Measurements from ENCODE around the gene DNAH17. TPM values are rescaled to one million over a fixed set of nuclear protein-coding genes. Genes with fewer than 3 reads are reported as not detected.
A peak's percentile ranks its signal among the peaks of the same experiment; 100 is the strongest.

DNAH17 gene
- total RNA-seq, 3 donors from 2014 or later = 0.05 to 0.08 (median 0.05) TPM

- H3K4me3 Mint-ChIP-seq = no peak overlapping the region
- ATAC-seq (no peak), DNase-seq (no peak)
- H3K4me1 Mint-ChIP-seq (ENCODE audit: low read depth) = no peaks in the 10 kb centered on the region
- H3K9me3 Mint-ChIP-seq = no peaks in the 10 kb centered on the region
- no peaks in the 10 kb centered on the region for H3K27me3 Mint-ChIP-seq (ENCODE audit: low read depth)
- H3K36me3 Mint-ChIP-seq (ENCODE audit: insufficient read depth) = no peaks in the 10 kb centered on the region
Observed at GRCh38 chr17:78458091-78458490, 119.1 kb downstream of the DNAH17 start.

- no peaks in the 10 kb centered on the region for H3K4me1 Mint-ChIP-seq (ENCODE audit: low read depth)
Observed at GRCh38 chr17:78454346-78454745, 122.8 kb downstream of the DNAH17 start.

GRCh38 chr17:78451753-78452152 lies 125.4 kb downstream of the DNAH17 start:
- Mint-ChIP-seq H3K9me3 (no peaks in the 10 kb centered on the region), H3K4me3 (no peak overlapping the region), H3K4me1 (ENCODE audit: low read depth) (no peaks in the 10 kb centered on the region), H3K36me3 (ENCODE audit: insufficient read depth) (no peaks in the 10 kb centered on the region), H3K27me3 (ENCODE audit: low read depth) (no peaks in the 10 kb centered on the region)
- ATAC-seq (no peak), DNase-seq (no peak)

More at GRCh38 chr17:78454346-78454745, 122.8 kb downstream of the DNAH17 start:
- DNase-seq = no peak
- no peak for ATAC-seq
- Mint-ChIP-seq H3K4me3 (no peak overlapping the region), H3K9me3 (no peaks in the 10 kb centered on the region), H3K27me3 (ENCODE audit: low read depth) (no peaks in the 10 kb centered on the region), H3K36me3 (ENCODE audit: insufficient read depth) (no peaks in the 10 kb centered on the region)

GRCh38 chr17:78450696-78451345 lies 126.4 kb downstream of the DNAH17 start:
- Mint-ChIP-seq H3K36me3 (ENCODE audit: insufficient read depth) (no peaks in the 10 kb centered on the region), H3K4me3 (no peak overlapping the region), H3K9me3 (no peaks in the 10 kb centered on the region), H3K27me3 (ENCODE audit: low read depth) (no peaks in the 10 kb centered on the region), H3K4me1 (ENCODE audit: low read depth) (no peaks in the 10 kb centered on the region)
- ATAC-seq (no peak), DNase-seq (no peak)

- no peak for DNase-seq
Observed at GRCh38 chr17:78449983-78450595, 127.1 kb downstream of the DNAH17 start.

DNA sequence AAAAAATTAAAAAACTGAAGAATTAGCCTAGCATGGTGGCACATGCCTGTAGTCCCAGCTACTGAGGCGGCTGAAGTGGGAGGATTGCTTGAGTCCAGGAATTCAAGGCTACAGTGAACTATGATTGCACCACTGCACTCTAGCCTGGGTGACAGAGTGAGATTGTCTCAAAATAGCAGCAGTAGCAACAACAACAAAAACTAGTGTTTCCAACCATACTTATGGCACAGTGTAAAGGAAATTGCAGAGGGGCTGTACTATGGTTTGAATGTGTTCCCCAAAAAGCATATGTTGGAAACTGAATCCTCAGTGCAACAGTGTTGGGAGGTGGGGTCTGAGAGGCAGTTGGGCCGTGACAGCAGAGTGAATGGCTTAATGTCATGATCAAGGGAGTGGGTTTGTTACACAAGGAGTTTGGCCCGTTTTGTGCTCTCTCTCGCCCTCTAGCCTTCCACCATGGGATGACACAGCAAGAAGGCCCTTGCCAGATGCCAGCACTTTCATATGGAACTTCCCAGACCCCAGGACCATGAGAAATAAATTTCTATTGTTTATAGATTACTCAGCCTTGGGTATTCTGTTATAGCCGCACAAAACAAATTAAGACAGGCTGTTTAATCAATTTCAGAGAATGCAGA lies 128.7 kb downstream of the DNAH17 start:
- H3K4me3 Mint-ChIP-seq = no peak overlapping the region
- no peak for DNase-seq
- no peaks in the 10 kb centered on the region for H3K36me3 Mint-ChIP-seq (ENCODE audit: insufficient read depth)
- H3K4me1 Mint-ChIP-seq (ENCODE audit: low read depth) = no peaks in the 10 kb centered on the region
- H3K9me3 Mint-ChIP-seq = no peaks in the 10 kb centered on the region
- no peaks in the 10 kb centered on the region for H3K27me3 Mint-ChIP-seq (ENCODE audit: low read depth)
- ATAC-seq = no peak

More at GRCh38 chr17:78449983-78450595, 127.1 kb downstream of the DNAH17 start:
- Mint-ChIP-seq H3K9me3 (no peaks in the 10 kb centered on the region), H3K27me3 (ENCODE audit: low read depth) (no peaks in the 10 kb centered on the region), H3K4me3 (no peak overlapping the region), H3K4me1 (ENCODE audit: low read depth) (no peaks in the 10 kb centered on the region), H3K36me3 (ENCODE audit: insufficient read depth) (no peaks in the 10 kb centered on the region)
- ATAC-seq = no peak

DNA sequence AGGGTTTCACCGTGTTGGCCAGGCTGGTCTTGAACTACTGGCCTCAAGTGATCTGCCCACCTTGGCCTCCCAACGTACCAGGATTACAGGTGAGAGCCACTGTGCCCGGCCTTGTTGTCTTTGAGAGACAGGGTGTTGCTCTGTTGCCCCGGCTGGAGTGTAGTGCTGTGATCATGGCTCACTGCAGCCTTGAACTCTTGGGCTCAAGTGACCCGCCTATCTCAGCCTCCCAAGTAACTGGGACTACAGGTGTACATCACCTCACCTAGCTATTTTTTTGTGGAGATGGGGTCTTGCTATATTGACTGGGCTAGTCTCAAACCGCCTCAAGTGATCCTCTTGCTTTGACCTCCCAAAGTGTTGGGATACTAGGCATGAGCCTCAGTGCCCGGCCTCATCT lies 130.4 kb downstream of the DNAH17 start:
- no peaks in the 10 kb centered on the region for H3K9me3 Mint-ChIP-seq
- DNase-seq = no peak

GRCh38 chr17:78444392-78444791 lies 132.8 kb downstream of the DNAH17 start:
- Mint-ChIP-seq H3K9me3 (no peaks in the 10 kb centered on the region), H3K4me3 (no peak overlapping the region), H3K4me1 (ENCODE audit: low read depth) (no peaks in the 10 kb centered on the region), H3K27me3 (ENCODE audit: low read depth) (no peaks in the 10 kb centered on the region), H3K36me3 (ENCODE audit: insufficient read depth) (no peaks in the 10 kb centered on the region)
- no peak for DNase-seq
- ATAC-seq = no peak

More for the DNA sequence above, 130.4 kb downstream of the DNAH17 start:
- Mint-ChIP-seq H3K4me1 (ENCODE audit: low read depth) (no peaks in the 10 kb centered on the region), H3K4me3 (no peak overlapping the region), H3K36me3 (ENCODE audit: insufficient read depth) (no peaks in the 10 kb centered on the region), H3K27me3 (ENCODE audit: low read depth) (no peaks in the 10 kb centered on the region)
- ATAC-seq = no peak

DNA sequence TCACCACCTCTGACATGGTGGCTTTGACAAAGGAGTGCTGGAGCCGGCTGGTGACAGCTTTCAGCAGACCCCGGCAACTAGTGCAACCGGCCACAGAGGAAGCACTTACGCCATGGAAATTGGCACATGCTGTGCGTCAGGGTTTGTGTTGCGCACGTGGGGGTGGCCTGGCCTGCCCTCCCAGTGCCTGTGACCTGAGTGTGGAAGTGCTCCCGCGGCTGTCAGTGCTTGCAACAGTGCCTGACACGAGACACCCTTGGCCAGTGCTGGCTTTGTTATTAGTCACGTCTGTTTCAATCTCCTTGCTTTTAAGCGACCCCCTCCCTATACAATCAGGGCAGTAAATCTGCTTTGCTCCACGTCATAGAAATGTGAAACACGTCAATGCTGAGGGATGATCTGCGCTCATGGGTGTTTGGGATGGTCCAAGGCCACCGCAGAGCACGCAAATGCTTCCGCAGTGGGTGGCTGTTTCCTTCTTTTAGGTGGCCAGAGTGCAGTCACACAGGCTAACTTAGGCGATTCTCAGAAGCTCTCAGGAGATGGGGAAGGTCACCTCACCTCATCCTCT lies 134.5 kb downstream of the DNAH17 start:
- H3K27me3 Mint-ChIP-seq (ENCODE audit: low read depth) = no peaks in the 10 kb centered on the region
- no peaks in the 10 kb centered on the region for H3K9me3 Mint-ChIP-seq
- no peaks in the 10 kb centered on the region for H3K4me1 Mint-ChIP-seq (ENCODE audit: low read depth)
- H3K36me3 Mint-ChIP-seq (ENCODE audit: insufficient read depth) = no peaks in the 10 kb centered on the region
- H3K4me3 Mint-ChIP-seq = no peak overlapping the region
- ATAC-seq = no peak
- DNase-seq = no peak

GRCh38 chr17:78441271-78441971 lies 135.8 kb downstream of the DNAH17 start:
- ATAC-seq (no peak), DNase-seq (no peak)
- H3K9me3 Mint-ChIP-seq = no peaks in the 10 kb centered on the region
- H3K36me3 Mint-ChIP-seq (ENCODE audit: insufficient read depth) = no peaks in the 10 kb centered on the region
- no peak overlapping the region for H3K4me3 Mint-ChIP-seq
- H3K27me3 Mint-ChIP-seq (ENCODE audit: low read depth) = no peaks in the 10 kb centered on the region
- no peaks in the 10 kb centered on the region for H3K4me1 Mint-ChIP-seq (ENCODE audit: low read depth)

DNA sequence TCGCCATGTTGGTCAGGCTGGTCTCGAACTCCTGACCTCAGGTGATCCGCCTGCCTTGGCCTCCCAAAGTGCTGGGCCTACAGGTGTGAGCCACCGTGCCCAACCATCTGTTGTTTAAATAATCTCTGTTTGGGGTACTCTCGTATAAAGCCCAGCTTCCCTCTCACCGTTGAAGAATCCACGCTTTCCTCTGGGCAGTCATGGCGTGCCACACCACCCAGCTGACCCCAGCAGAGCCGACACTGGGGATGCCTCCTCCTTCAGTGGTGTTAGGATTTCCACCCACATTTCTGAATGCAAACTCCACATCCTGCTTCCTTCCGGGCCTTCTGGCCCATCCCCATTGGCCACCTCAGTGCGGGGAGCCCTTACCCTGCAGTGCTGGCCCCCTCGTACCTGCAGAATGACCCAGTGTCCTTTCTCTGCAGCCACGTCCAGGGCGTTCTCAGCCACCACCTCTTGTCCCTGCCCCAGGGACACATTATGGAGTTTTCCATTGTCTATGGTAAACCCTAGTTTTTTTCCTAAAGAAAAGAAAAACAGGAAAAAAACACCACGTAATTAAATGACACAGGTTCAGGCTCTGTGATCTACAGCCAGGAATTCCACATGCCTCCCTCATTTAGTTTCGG lies 138.4 kb downstream of the DNAH17 start:
- Mint-ChIP-seq H3K36me3 (ENCODE audit: insufficient read depth) (no peaks in the 10 kb centered on the region), H3K27me3 (ENCODE audit: low read depth) (no peaks in the 10 kb centered on the region), H3K4me3 (no peak overlapping the region), H3K4me1 (ENCODE audit: low read depth) (no peaks in the 10 kb centered on the region), H3K9me3 (no peaks in the 10 kb centered on the region)
- ATAC-seq (peak in 1 of 2 donors; percentile 17), DNase-seq (no peak)

- Mint-ChIP-seq H3K4me3 (no peak overlapping the region), H3K27me3 (ENCODE audit: low read depth) (no peaks in the 10 kb centered on the region), H3K4me1 (ENCODE audit: low read depth) (no peaks in the 10 kb centered on the region), H3K9me3 (no peaks in the 10 kb centered on the region), H3K36me3 (ENCODE audit: insufficient read depth) (no peaks in the 10 kb centered on the region)
- ATAC-seq = peak in 1 of 2 donors; percentile 9
- DNase-seq = no peak
Observed at GRCh38 chr17:78438271-78438691, 138.9 kb downstream of the DNAH17 start.

DNA sequence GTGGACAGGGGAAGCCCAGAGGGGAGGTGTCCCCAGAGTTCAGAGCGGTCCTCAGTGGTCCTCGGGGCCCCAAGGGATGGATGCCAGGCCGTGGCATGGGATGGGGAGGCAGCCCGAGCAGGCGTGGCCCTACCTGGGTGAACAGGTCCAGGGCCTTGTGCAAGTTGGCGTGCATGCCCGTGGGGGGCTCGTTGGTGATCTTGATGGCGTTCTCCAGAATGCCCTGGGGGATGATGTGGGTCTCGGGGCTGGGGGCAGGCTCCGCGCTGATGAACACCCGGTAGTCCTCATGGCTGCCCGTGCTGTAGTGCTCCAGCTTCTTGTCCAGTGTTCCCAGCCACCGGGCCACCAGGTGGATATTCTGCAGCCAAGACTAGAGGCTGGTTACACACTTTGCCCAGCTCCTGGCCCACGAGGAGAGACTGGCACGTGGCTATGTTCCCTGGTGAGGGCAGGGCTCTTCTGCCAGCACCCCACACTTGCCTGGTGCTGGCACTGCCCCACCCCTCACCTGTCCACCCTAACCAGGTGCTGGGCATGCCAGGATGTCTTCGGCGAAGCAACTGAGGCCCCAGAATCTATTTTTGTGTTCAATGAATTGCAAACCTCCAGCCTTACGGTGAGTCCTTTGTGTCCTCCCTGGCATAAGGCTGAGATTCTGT lies 139.6 kb downstream of the DNAH17 start:
- no peaks in the 10 kb centered on the region for H3K9me3 Mint-ChIP-seq
- no peaks in the 10 kb centered on the region for H3K4me1 Mint-ChIP-seq (ENCODE audit: low read depth)
- no peak overlapping the region for H3K4me3 Mint-ChIP-seq
- no peaks in the 10 kb centered on the region for H3K36me3 Mint-ChIP-seq (ENCODE audit: insufficient read depth)
- no peak for DNase-seq
- no peaks in the 10 kb centered on the region for H3K27me3 Mint-ChIP-seq (ENCODE audit: low read depth)
- ATAC-seq = no peak

Measured in activated T-cell treated with anti-CD3 and anti-CD28 coated beads, Interleukin-2, amount 50 U/mL, for 4 hours (primary cell).